ENCODE measurements around the gene MACROD2.

Gene MACROD2

GRCh38 chr20:14418376-14418775 lies 423.1 kb downstream of the MACROD2 start:
- no peak for DNase-seq

GRCh38 chr20:14422892-14423291 lies 427.6 kb downstream of the MACROD2 start:
- no peak for DNase-seq

GRCh38 chr20:14431568-14431967 lies 436.3 kb downstream of the MACROD2 start:
- DNase-seq, result no peak

- DNase-seq, result no peak
Measured at GRCh38 chr20:14432085-14432484, 436.8 kb downstream of the MACROD2 start.

- DNase-seq, result no peak
Measured at GRCh38 chr20:14432597-14432996, 437.3 kb downstream of the MACROD2 start.

- no peak for DNase-seq
Measured at GRCh38 chr20:14434384-14435136, 439.2 kb downstream of the MACROD2 start.

GRCh38 chr20:14441201-14441600 lies 445.9 kb downstream of the MACROD2 start:
- no peak for DNase-seq

- DNase-seq, result no peak
Measured at GRCh38 chr20:14444106-14444505, 448.8 kb downstream of the MACROD2 start.

GRCh38 chr20:14445310-14445709 lies 450.0 kb downstream of the MACROD2 start:
- DNase-seq, result no peak

- DNase-seq, result no peak
Measured at GRCh38 chr20:14445902-14446301, 450.6 kb downstream of the MACROD2 start.

GRCh38 chr20:14446446-14446845 lies 451.1 kb downstream of the MACROD2 start:
- DNase-seq, result no peak

- DNase-seq, result no peak
Measured at GRCh38 chr20:14449323-14449722, 454.0 kb downstream of the MACROD2 start.

GRCh38 chr20:14450256-14450655 lies 454.9 kb downstream of the MACROD2 start:
- no peak for DNase-seq

GRCh38 chr20:14451458-14451857 lies 456.1 kb downstream of the MACROD2 start:
- no peak for DNase-seq

- DNase-seq, result no peak
Measured at GRCh38 chr20:14453259-14453658, 457.9 kb downstream of the MACROD2 start.

- DNase-seq, result no peak
Measured at GRCh38 chr20:14454296-14454695, 459.0 kb downstream of the MACROD2 start.

GRCh38 chr20:14467104-14467827 lies 471.9 kb downstream of the MACROD2 start:
- DNase-seq, result peak; percentile 27 to 43

GRCh38 chr20:14470231-14470899 lies 475.0 kb downstream of the MACROD2 start:
- no peak for DNase-seq

GRCh38 chr20:14470977-14471661 lies 475.8 kb downstream of the MACROD2 start:
- DNase-seq, result no peak

GRCh38 chr20:14477125-14477524 lies 481.8 kb downstream of the MACROD2 start:
- no peak for DNase-seq

- no peak for DNase-seq
Measured at GRCh38 chr20:14478126-14478525, 482.8 kb downstream of the MACROD2 start.

GRCh38 chr20:14481863-14482262 lies 486.5 kb downstream of the MACROD2 start:
- DNase-seq, result no peak

- no peak for DNase-seq
Measured at GRCh38 chr20:14488212-14488611, 492.9 kb downstream of the MACROD2 start.
